ENCODE measurements around the gene MKX.
"Not testable (repeated sequence)": the region's sequence is repeated elsewhere in the genome, so short reads cannot be mapped to it uniquely, and the experiment has no call there.

The MKX gene

DNA sequence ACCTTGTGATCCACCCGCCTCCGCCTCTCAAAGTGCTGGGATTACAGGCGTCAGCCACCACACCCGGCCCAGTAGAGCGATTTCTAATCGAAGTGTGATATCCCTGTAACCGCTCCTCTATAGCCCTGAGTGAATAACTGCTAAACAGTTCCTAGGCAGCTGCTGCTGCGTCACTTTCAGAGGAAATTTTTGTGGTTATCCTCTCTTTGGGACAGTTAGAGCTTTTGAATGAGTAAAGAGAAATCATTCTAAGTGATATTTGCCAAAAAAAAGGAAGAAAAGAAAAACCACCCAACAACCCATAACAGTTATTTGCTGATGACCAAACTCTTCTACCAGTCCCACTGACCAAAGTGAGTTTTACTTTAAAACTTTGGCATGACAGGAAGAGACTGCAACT lies 59.9 kb downstream of the MKX start:
- DNase-seq, result no peak
- peaks cover 0 to 23% (median 2%) of the 10 kb centered on the region in 4 donors for H3K4me1 ChIP-seq
- intact Hi-C loops (cut with DNase I; ENCODE audit: low total_unique reads), result no loop called here
- H3K36me3 ChIP-seq, result no peaks in the 10 kb centered on the region
- no peak overlapping the region for H3K4me3 ChIP-seq
- TF ChIP-seq CTCF (IDR thresholded peaks at IDR 0.05), result no peak
- H3K27me3 ChIP-seq, result no peaks in the 10 kb centered on the region
- H3K9me3 ChIP-seq, result no peaks in the 10 kb centered on the region
- H3K27ac ChIP-seq, result no peak overlapping the region

- Histone ChIP-seq H3K36me3 (no peaks in the 10 kb centered on the region), H3K27ac (no peak overlapping the region), H3K9me3 (no peaks in the 10 kb centered on the region), H3K27me3 (no peaks in the 10 kb centered on the region), H3K4me1 (peaks cover 0 to 42% (median 14%) of the 10 kb centered on the region in 4 donors), H3K4me3 (no peak overlapping the region)
- TF ChIP-seq CTCF (IDR thresholded peaks at IDR 0.05), result no peak
- intact Hi-C loops (cut with DNase I; ENCODE audit: low total_unique reads), result no loop called here
- DNase-seq, result no peak
Measured at GRCh38 chr10:27683226-27683625, 62.4 kb downstream of the MKX start.

DNA sequence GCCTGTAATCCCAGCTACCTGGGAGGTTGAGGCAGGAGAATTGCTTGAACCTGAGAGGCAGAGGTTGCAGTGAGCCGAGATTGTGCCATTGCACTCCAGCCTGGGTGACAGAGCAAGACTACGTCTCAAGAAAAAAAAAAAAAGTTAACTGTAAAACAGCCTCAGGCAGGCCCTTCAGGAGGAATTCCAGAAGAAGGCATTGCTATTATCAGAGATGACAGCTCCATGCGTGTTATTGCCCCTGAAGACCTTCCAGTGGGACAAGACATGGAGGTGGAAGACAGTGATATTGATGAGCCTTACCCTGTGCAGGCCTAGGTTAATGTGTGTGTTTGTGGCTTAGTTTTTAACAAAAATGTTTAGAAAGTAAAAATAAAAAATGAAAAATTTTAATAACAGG lies 63.8 kb downstream of the MKX start:
- H3K36me3 ChIP-seq; H3K4me3 ChIP-seq; H3K9me3 ChIP-seq; DNase-seq; H3K27me3 ChIP-seq; intact Hi-C loops (cut with DNase I; ENCODE audit: low total_unique reads); H3K27ac ChIP-seq: not testable (repeated sequence)
- peaks cover 0 to 38% (median 15%) of the 10 kb centered on the region in 4 donors for H3K4me1 ChIP-seq

- no peak for TF ChIP-seq CTCF (IDR thresholded peaks at IDR 0.05)
Measured at GRCh38 chr10:27680691-27681605, 64.7 kb downstream of the MKX start.

GRCh38 chr10:27680006-27680557 lies 65.5 kb downstream of the MKX start:
- intact Hi-C loops (cut with DNase I; ENCODE audit: low total_unique reads), result no loop called here
- peak overlapping the region in 1 of 2 donors; percentile 3 for H3K4me3 ChIP-seq
- H3K4me1 ChIP-seq, result peaks cover 0 to 38% (median 15%) of the 10 kb centered on the region in 4 donors
- no peaks in the 10 kb centered on the region for H3K36me3 ChIP-seq
- no peak for TF ChIP-seq CTCF (IDR thresholded peaks at IDR 0.05)
- no peak for DNase-seq
- H3K27ac ChIP-seq, result peak overlapping the region; percentile 39 to 66
- no peaks in the 10 kb centered on the region for H3K27me3 ChIP-seq
- H3K9me3 ChIP-seq, result no peaks in the 10 kb centered on the region

More at GRCh38 chr10:27680691-27681605, 64.7 kb downstream of the MKX start:
- Histone ChIP-seq H3K4me1 (peaks cover 0 to 38% (median 15%) of the 10 kb centered on the region in 4 donors), H3K36me3 (no peaks in the 10 kb centered on the region), H3K9me3 (no peaks in the 10 kb centered on the region), H3K27ac (peak overlapping the region; percentile 11 to 66), H3K4me3 (no peak overlapping the region), H3K27me3 (no peaks in the 10 kb centered on the region)
- intact Hi-C loops (cut with DNase I; ENCODE audit: low total_unique reads), result no loop called here
- DNase-seq, result no peak

DNA sequence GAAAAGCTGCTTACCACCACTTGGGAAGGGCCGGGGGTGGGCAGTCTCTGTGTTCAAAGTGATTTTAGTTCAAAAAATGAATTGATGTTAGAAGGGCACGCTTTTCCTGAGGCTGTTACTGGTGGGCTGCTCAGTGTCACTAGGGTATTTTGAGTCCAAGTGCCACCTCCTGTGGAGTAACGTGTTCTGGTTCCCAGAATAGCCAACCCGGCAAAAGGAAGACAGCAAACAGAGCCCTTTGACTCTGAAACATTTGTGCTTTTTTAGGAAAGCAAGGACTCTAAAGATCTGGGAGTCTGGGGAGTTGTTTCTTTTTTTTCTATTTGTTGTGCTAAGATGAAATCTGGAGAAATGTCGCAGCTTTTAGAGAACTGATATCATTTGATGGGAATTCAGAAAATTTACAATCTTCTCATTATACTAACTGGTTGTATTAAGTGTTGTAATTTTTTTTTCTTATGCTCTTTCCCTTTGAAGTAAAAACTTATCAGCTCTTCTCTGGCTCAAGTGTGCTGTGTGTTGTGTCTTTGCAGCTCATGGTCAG lies 66.2 kb downstream of the MKX start:
- Histone ChIP-seq H3K9me3 (no peaks in the 10 kb centered on the region), H3K27ac (peak overlapping the region; percentile 39 to 66), H3K4me3 (peak overlapping the region in 1 of 2 donors; percentile 3), H3K27me3 (no peaks in the 10 kb centered on the region), H3K36me3 (no peaks in the 10 kb centered on the region), H3K4me1 (peaks cover 0 to 38% (median 15%) of the 10 kb centered on the region in 4 donors)
- no peak for DNase-seq
- intact Hi-C loops (cut with DNase I; ENCODE audit: low total_unique reads), result no loop called here
- no peak for TF ChIP-seq CTCF (IDR thresholded peaks at IDR 0.05)

Data from tibial artery (tissue), 4 donors.